ENCODE results near the gene PDZD7. TPM values are rescaled to one million over a fixed set of nuclear protein-coding genes. Genes with fewer than 3 reads are reported as not detected.

Gene PDZD7
- total RNA-seq, 6 donors from 2014 or later = 0.39 to 2.4 (median 1.7) TPM

DNA sequence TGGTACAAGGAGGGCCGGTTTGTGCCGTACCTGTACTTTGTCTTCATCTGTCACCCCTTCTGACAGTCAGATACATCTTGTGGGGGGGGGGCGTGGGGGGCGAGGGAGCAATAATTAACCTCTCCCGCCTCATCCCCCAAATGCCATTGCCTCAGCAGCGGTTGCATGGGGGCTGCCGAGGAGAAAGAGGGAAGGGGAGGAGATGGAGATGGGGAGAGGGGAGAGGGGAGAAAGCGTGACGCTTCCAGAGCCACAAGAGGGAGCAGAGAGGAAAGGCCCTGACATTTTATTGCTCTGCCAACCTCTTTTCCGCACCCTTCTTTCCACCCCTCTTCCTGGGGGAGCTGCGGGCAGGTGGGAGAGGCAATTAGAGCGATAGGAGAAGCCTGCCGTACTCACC, 42.7 kb upstream of the PDZD7 start:
- Histone ChIP-seq H3K4me3 (no peak overlapping the region), H3K4me1 (peaks cover 0 to 7% (median 3%) of the 10 kb centered on the region in 4 donors), H3K36me3 (no peaks in the 10 kb centered on the region), H3K27ac (no peak overlapping the region), H3K27me3 (peaks cover 0 to 4% (median 0%) of the 10 kb centered on the region in 4 donors), H3K9me3 (no peaks in the 10 kb centered on the region)
- ATAC-seq (ENCODE audit: low FRiP score in 2 of 2) (no peak), DNase-seq (no peak)
- WGBS, 2 donors = 8 to 10% methylated on average over 13 of the region's 13 CpGs
- TF ChIP-seq, protein P1, sequence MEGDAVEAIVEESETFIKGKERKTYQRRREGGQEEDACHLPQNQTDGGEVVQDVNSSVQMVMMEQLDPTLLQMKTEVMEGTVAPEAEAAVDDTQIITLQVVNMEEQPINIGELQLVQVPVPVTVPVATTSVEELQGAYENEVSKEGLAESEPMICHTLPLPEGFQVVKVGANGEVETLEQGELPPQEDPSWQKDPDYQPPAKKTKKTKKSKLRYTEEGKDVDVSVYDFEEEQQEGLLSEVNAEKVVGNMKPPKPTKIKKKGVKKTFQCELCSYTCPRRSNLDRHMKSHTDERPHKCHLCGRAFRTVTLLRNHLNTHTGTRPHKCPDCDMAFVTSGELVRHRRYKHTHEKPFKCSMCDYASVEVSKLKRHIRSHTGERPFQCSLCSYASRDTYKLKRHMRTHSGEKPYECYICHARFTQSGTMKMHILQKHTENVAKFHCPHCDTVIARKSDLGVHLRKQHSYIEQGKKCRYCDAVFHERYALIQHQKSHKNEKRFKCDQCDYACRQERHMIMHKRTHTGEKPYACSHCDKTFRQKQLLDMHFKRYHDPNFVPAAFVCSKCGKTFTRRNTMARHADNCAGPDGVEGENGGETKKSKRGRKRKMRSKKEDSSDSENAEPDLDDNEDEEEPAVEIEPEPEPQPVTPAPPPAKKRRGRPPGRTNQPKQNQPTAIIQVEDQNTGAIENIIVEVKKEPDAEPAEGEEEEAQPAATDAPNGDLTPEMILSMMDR (IDR thresholded peaks at IDR 0.05) = no peak
- TF ChIP-seq POLR2AphosphoS5 (IDR thresholded peaks at IDR 0.05) = no peak
- no peak for TF ChIP-seq EP300 (IDR thresholded peaks at IDR 0.05)
- no peak for TF ChIP-seq POLR2A (IDR thresholded peaks at IDR 0.05)

DNA sequence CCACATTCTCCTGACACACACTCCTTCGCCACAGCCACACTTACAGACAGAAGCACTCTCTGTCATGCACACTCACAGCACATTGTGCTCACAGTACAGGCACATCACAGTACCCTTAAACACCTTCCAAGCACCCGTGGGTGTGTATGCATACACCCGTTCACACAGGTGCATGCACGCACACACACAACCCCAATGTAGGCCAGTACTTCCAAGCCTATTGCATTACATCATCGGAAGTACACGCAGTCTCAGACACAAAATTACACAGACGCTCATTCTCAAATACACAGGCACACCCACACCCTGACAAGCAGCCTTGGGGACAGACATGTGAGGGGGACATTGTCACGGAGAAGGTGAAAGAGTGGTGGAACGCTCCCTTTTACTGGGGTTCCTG, 42.0 kb upstream of the PDZD7 start:
- Histone ChIP-seq H3K9me3 (no peaks in the 10 kb centered on the region), H3K27me3 (peaks cover 0 to 4% (median 0%) of the 10 kb centered on the region in 4 donors), H3K27ac (no peak overlapping the region), H3K4me1 (peaks cover 0 to 7% (median 3%) of the 10 kb centered on the region in 4 donors), H3K36me3 (no peaks in the 10 kb centered on the region), H3K4me3 (no peak overlapping the region)
- WGBS, 2 donors = 71 to 84% methylated on average over 7 to 9 of the region's 9 CpGs
- no peak for ATAC-seq (ENCODE audit: low FRiP score in 2 of 2)
- no peak for DNase-seq
- TF ChIP-seq POLR2AphosphoS5 (IDR thresholded peaks at IDR 0.05) (no peak), POLR2A (IDR thresholded peaks at IDR 0.05) (no peak), EP300 (IDR thresholded peaks at IDR 0.05) (no peak)
- TF ChIP-seq, protein P1 (IDR thresholded peaks at IDR 0.05) = no peak

DNA sequence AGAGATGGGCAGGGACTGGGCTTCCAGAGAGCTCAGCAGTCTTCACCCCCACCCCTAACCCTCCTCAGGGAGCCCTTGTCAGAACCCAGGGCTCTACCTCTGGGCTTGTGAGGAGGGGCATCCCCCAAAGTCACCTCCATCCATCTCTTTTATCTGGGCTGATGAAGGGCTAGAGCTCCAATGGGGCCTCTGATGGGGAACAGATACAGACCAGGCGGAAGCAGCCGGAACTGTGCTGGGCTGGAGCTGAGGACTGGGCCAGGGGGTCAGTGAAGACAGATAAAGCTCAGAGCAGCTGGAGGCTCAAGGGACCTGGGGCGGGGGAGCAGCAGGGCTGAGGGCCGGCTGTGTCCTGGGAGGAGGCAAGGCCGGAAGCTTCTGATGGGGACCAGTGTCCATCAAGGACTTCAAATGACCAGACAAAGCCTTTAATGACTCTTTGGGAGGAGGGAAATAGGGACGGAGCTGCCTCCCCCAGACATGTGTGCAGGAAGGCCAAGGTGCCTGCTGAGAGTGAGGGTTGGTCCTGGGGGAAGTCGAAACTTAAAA, 41.0 kb upstream of the PDZD7 start:
- TF ChIP-seq EP300 (IDR thresholded peaks at IDR 0.05) = no peak
- TF ChIP-seq POLR2A (IDR thresholded peaks at IDR 0.05) = no peak

DNA sequence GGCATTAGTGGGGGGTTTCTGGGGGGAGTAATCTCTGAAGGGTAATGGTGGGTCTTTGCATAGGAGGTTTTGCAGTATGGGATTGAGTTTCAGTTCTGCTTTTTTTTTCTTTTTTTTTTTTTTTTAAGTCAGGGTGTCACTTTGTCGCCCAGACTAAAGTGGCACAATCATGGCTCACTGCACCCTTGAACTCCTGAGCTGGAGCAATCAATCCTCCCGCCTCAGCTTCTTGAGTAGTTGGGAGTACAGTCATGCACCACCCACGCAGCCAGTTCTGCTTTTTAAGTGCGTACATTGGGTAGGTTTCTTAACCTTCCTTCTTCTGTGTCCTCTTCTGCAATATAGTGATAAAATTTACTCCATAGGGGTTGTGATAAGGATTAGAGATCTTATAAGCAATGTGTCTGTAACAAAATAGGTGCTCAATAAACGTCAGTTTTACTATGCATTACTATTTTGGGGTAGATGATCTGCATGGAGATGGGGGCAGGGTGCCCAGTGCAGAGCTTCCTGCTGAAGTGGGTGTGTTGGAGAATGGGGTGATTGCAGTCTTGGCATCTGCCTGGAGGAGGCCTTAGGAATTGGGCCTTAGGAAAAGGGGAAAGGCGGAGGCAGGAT, 40.4 kb upstream of the PDZD7 start:
- DNase-seq = peak in 1 of 2 donors; percentile 87
- Histone ChIP-seq H3K27me3 (peaks cover 0 to 4% (median 1%) of the 10 kb centered on the region in 4 donors), H3K36me3 (no peaks in the 10 kb centered on the region), H3K27ac (peak overlapping the region; percentile 2 to 49 (median 36)), H3K4me1 (peaks cover 14 to 20% (median 17%) of the 10 kb centered on the region in 4 donors), H3K4me3 (no peak overlapping the region), H3K9me3 (no peaks in the 10 kb centered on the region)
- 54 to 69% methylated on average over 6 of the region's 6 CpGs for WGBS, 2 donors
- ATAC-seq (ENCODE audit: low FRiP score in 2 of 2) = peak in 1 of 2 donors; percentile 63
- TF ChIP-seq, protein P1 (IDR thresholded peaks at IDR 0.05) = no peak
- peak in 1 of 2 donors; percentile 37 for TF ChIP-seq POLR2AphosphoS5 (IDR thresholded peaks at IDR 0.05)

More for the DNA sequence above, 41.0 kb upstream of the PDZD7 start:
- Histone ChIP-seq H3K36me3 (no peaks in the 10 kb centered on the region), H3K9me3 (no peaks in the 10 kb centered on the region), H3K27me3 (peaks cover 0 to 4% (median under 1%) of the 10 kb centered on the region in 4 donors), H3K4me1 (peaks cover 8 to 15% (median 11%) of the 10 kb centered on the region in 4 donors), H3K4me3 (no peak overlapping the region), H3K27ac (peak overlapping the region; percentile 2 to 49 (median 36))
- 63 to 67% methylated on average over 5 to 7 of the region's 7 CpGs for WGBS, 2 donors
- peak in 1 of 2 donors; percentile 52 for DNase-seq
- ATAC-seq (ENCODE audit: low FRiP score in 2 of 2) = no peak

DNA sequence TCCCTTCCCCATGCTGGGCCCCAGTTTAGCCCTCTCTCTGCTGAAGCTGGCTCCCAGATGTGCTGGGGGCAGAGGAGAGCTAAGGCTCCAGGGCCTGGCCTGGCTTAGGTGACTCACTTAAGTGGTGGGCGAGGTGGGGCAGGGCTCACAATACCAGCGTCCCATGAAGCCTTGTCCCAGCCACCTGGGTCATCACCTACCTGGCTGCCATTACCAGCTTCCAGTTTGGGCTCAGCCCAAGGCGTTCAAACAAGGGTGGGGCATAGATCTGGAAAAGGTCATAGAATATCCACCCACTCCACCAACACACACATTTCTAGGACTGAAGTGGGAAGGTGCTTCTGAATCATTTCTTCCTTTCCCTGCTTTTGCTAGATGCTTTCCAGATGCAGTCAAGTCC, 39.2 kb upstream of the PDZD7 start:
- Histone ChIP-seq H3K4me3 (no peak overlapping the region), H3K27me3 (peaks cover 0 to 9% (median 1%) of the 10 kb centered on the region in 4 donors), H3K27ac (no peak overlapping the region), H3K4me1 (peaks cover 24 to 33% (median 30%) of the 10 kb centered on the region in 4 donors), H3K9me3 (no peaks in the 10 kb centered on the region), H3K36me3 (no peaks in the 10 kb centered on the region)
- WGBS, 2 donors = 49 to 80% methylated on average over 2 to 3 of the region's 3 CpGs
- TF ChIP-seq POLR2AphosphoS5 (IDR thresholded peaks at IDR 0.05) = no peak
- TF ChIP-seq, protein P1 (IDR thresholded peaks at IDR 0.05) = no peak
- no peak for TF ChIP-seq EP300 (IDR thresholded peaks at IDR 0.05)
- no peak for TF ChIP-seq POLR2A (IDR thresholded peaks at IDR 0.05)
- ATAC-seq (ENCODE audit: low FRiP score in 2 of 2) = no peak
- peak in 1 of 2 donors; percentile 2 for DNase-seq
